IPS-18a (cell line): Measurements from ENCODE around the gene ZDHHC14.

Experiments
- H3K27ac ChIP-seq: one replicate; pipeline ENCODE4 v1.5.1; 2013; ENCODE audit warnings: low read length
- H3K27me3 ChIP-seq: one replicate; pipeline ENCODE4 v1.6.1; 2013; ENCODE audit warnings: mild to moderate bottlenecking, low read length; ENCODE audit not compliant: control insufficient read depth, insufficient read depth
- H3K36me3 ChIP-seq: one replicate; pipeline ENCODE4 v1.6.1; 2013; ENCODE audit warnings: low read depth, low read length; ENCODE audit not compliant: control insufficient read depth
- H3K4me1 ChIP-seq: one replicate; pipeline ENCODE4 v1.6.1; 2013; ENCODE audit warnings: low read depth, low read length; ENCODE audit not compliant: control insufficient read depth
- H3K4me3 ChIP-seq: one replicate; pipeline ENCODE4 v1.5.1; 2013; ENCODE audit warnings: low read length
- H3K9ac ChIP-seq: one replicate; pipeline ENCODE4 v1.6.1; 2013; ENCODE audit warnings: mild to moderate bottlenecking, low read length, moderate library complexity
- H3K9me3 ChIP-seq: one replicate; pipeline ENCODE4 v1.6.1; 2013; ENCODE audit warnings: low read depth, low read length; ENCODE audit not compliant: control insufficient read depth

The ZDHHC14 gene

GRCh38 chr6:157615420-157615769 is 234.4 kb downstream of the ZDHHC14 start:
- Histone ChIP-seq H3K27me3 (no peaks in the 10 kb centered on the region), H3K9ac (no peak overlapping the region), H3K27ac (no peak overlapping the region), H3K4me3 (no peak overlapping the region), H3K9me3 (no peaks in the 10 kb centered on the region), H3K36me3 (no peaks in the 10 kb centered on the region), H3K4me1 (no peaks in the 10 kb centered on the region)

- H3K36me3 ChIP-seq, result no peaks in the 10 kb centered on the region
- H3K27me3 ChIP-seq, result no peaks in the 10 kb centered on the region
- H3K9ac ChIP-seq, result no peak overlapping the region
- H3K9me3 ChIP-seq, result no peaks in the 10 kb centered on the region
- no peak overlapping the region for H3K4me3 ChIP-seq
- H3K4me1 ChIP-seq, result no peaks in the 10 kb centered on the region
- no peak overlapping the region for H3K27ac ChIP-seq
Measured at GRCh38 chr6:157615951-157616350, 235.0 kb downstream of the ZDHHC14 start.

GRCh38 chr6:157620944-157621343 is 240.0 kb downstream of the ZDHHC14 start:
- Histone ChIP-seq H3K36me3 (no peaks in the 10 kb centered on the region), H3K9ac (no peak overlapping the region), H3K4me3 (no peak overlapping the region), H3K9me3 (no peaks in the 10 kb centered on the region), H3K4me1 (no peaks in the 10 kb centered on the region), H3K27me3 (no peaks in the 10 kb centered on the region), H3K27ac (no peak overlapping the region)

- Histone ChIP-seq H3K9me3 (no peaks in the 10 kb centered on the region), H3K27me3 (no peaks in the 10 kb centered on the region), H3K4me3 (no peak overlapping the region), H3K4me1 (no peaks in the 10 kb centered on the region), H3K27ac (no peak overlapping the region), H3K9ac (no peak overlapping the region), H3K36me3 (no peaks in the 10 kb centered on the region)
Measured at GRCh38 chr6:157621406-157621805, 240.4 kb downstream of the ZDHHC14 start.

- H3K9me3 ChIP-seq, result no peaks in the 10 kb centered on the region
- H3K4me1 ChIP-seq, result no peaks in the 10 kb centered on the region
- no peaks in the 10 kb centered on the region for H3K36me3 ChIP-seq
Measured at GRCh38 chr6:157622427-157622826, 241.4 kb downstream of the ZDHHC14 start.

GRCh38 chr6:157625111-157625510 is 244.1 kb downstream of the ZDHHC14 start:
- Histone ChIP-seq H3K9me3 (no peaks in the 10 kb centered on the region), H3K9ac (no peak overlapping the region), H3K27me3 (no peaks in the 10 kb centered on the region), H3K4me1 (peaks cover 9% of the 10 kb centered on the region), H3K4me3 (no peak overlapping the region), H3K27ac (no peak overlapping the region), H3K36me3 (no peaks in the 10 kb centered on the region)

More at GRCh38 chr6:157622427-157622826, 241.4 kb downstream of the ZDHHC14 start:
- H3K9ac ChIP-seq, result no peak overlapping the region
- no peak overlapping the region for H3K4me3 ChIP-seq
- no peaks in the 10 kb centered on the region for H3K27me3 ChIP-seq
- H3K27ac ChIP-seq, result no peak overlapping the region

GRCh38 chr6:157625764-157626163 is 244.8 kb downstream of the ZDHHC14 start:
- H3K9me3 ChIP-seq, result no peaks in the 10 kb centered on the region
- H3K27me3 ChIP-seq, result no peaks in the 10 kb centered on the region
- no peaks in the 10 kb centered on the region for H3K36me3 ChIP-seq
- no peak overlapping the region for H3K9ac ChIP-seq
- peaks cover 9% of the 10 kb centered on the region for H3K4me1 ChIP-seq
- no peak overlapping the region for H3K27ac ChIP-seq
- H3K4me3 ChIP-seq, result no peak overlapping the region

GRCh38 chr6:157627195-157627966 is 246.4 kb downstream of the ZDHHC14 start:
- H3K9me3 ChIP-seq, result no peaks in the 10 kb centered on the region
- H3K4me3 ChIP-seq, result no peak overlapping the region
- no peaks in the 10 kb centered on the region for H3K27me3 ChIP-seq
- H3K36me3 ChIP-seq, result no peaks in the 10 kb centered on the region
- H3K4me1 ChIP-seq, result peaks cover 9% of the 10 kb centered on the region
- no peak overlapping the region for H3K27ac ChIP-seq
- H3K9ac ChIP-seq, result no peak overlapping the region

GRCh38 chr6:157628463-157628862 is 247.5 kb downstream of the ZDHHC14 start:
- H3K36me3 ChIP-seq, result no peaks in the 10 kb centered on the region
- H3K4me1 ChIP-seq, result peaks cover 9% of the 10 kb centered on the region
- H3K4me3 ChIP-seq, result no peak overlapping the region
- H3K27ac ChIP-seq, result no peak overlapping the region
- no peaks in the 10 kb centered on the region for H3K9me3 ChIP-seq
- H3K27me3 ChIP-seq, result no peaks in the 10 kb centered on the region
- no peak overlapping the region for H3K9ac ChIP-seq

- no peaks in the 10 kb centered on the region for H3K36me3 ChIP-seq
- H3K27ac ChIP-seq, result no peak overlapping the region
- no peaks in the 10 kb centered on the region for H3K27me3 ChIP-seq
- no peak overlapping the region for H3K9ac ChIP-seq
- H3K4me3 ChIP-seq, result no peak overlapping the region
- H3K9me3 ChIP-seq, result no peaks in the 10 kb centered on the region
- peaks cover 9% of the 10 kb centered on the region for H3K4me1 ChIP-seq
Measured at GRCh38 chr6:157629220-157629619, 248.2 kb downstream of the ZDHHC14 start.

GRCh38 chr6:157630463-157631080 is 249.6 kb downstream of the ZDHHC14 start:
- H3K9me3 ChIP-seq, result no peaks in the 10 kb centered on the region
- H3K36me3 ChIP-seq, result no peaks in the 10 kb centered on the region
- no peak overlapping the region for H3K9ac ChIP-seq
- H3K4me1 ChIP-seq, result peaks cover 9% of the 10 kb centered on the region
- no peak overlapping the region for H3K4me3 ChIP-seq
- H3K27me3 ChIP-seq, result no peaks in the 10 kb centered on the region
- H3K27ac ChIP-seq, result no peak overlapping the region

GRCh38 chr6:157631412-157631811 is 250.4 kb downstream of the ZDHHC14 start:
- peaks cover 9% of the 10 kb centered on the region for H3K4me1 ChIP-seq
- no peak overlapping the region for H3K27ac ChIP-seq
- H3K36me3 ChIP-seq, result no peaks in the 10 kb centered on the region
- H3K9me3 ChIP-seq, result no peaks in the 10 kb centered on the region
- no peak overlapping the region for H3K9ac ChIP-seq
- no peaks in the 10 kb centered on the region for H3K27me3 ChIP-seq
- H3K4me3 ChIP-seq, result no peak overlapping the region
